ENCODE data around the gene PAPSS1. TPM values are rescaled to one million over a fixed set of nuclear protein-coding genes. Genes with fewer than 3 reads are reported as not detected.

The PAPSS1 gene
- total RNA-seq, 4 donors from 2014 or later: 21.9 to 36.2 (median 25.3) TPM

- no peaks in the 10 kb centered on the region for H3K27me3 ChIP-seq
- TF ChIP-seq EP300 (IDR thresholded peaks at IDR 0.05) (no peak), CTCF (IDR thresholded peaks at IDR 0.05) (no peak), POLR2A (IDR thresholded peaks at IDR 0.05) (no peak), POLR2AphosphoS5 (IDR thresholded peaks at IDR 0.05) (no peak)
- H3K36me3 ChIP-seq: no peaks in the 10 kb centered on the region
- no peak for ATAC-seq
- 42 to 67% methylated on average over 1 of the region's 1 CpG for WGBS, 2 donors (ENCODE audit: low coverage in 1 of 2)
- peaks cover 0 to 17% (median 0%) of the 10 kb centered on the region in 3 donors for H3K4me1 ChIP-seq
- H3K27ac ChIP-seq: no peak overlapping the region
- no peaks in the 10 kb centered on the region for H3K9me3 ChIP-seq
- H3K4me3 ChIP-seq: no peak overlapping the region
Observed at GRCh38 chr4:107743532-107743931, 23.5 kb upstream of the PAPSS1 start.

GRCh38 chr4:107742791-107743190 is 22.8 kb upstream of the PAPSS1 start:
- Histone ChIP-seq H3K4me3 (no peak overlapping the region), H3K9me3 (no peaks in the 10 kb centered on the region), H3K4me1 (peaks cover 0 to 17% (median 0%) of the 10 kb centered on the region in 3 donors), H3K27ac (no peak overlapping the region), H3K36me3 (no peaks in the 10 kb centered on the region), H3K27me3 (no peaks in the 10 kb centered on the region)
- ATAC-seq: no peak
- TF ChIP-seq EP300 (IDR thresholded peaks at IDR 0.05): no peak
- no peak for TF ChIP-seq POLR2AphosphoS5 (IDR thresholded peaks at IDR 0.05)
- no peak for TF ChIP-seq POLR2A (IDR thresholded peaks at IDR 0.05)
- no peak for TF ChIP-seq CTCF (IDR thresholded peaks at IDR 0.05)
- 100% methylated on average over 1 of the region's 1 CpG for WGBS, 2 donors (ENCODE audit: low coverage in 1 of 2)

GRCh38 chr4:107742196-107742595 is 22.2 kb upstream of the PAPSS1 start:
- H3K4me3 ChIP-seq: no peak overlapping the region
- TF ChIP-seq POLR2AphosphoS5 (IDR thresholded peaks at IDR 0.05): no peak
- TF ChIP-seq CTCF (IDR thresholded peaks at IDR 0.05): no peak
- no peak for TF ChIP-seq EP300 (IDR thresholded peaks at IDR 0.05)
- TF ChIP-seq POLR2A (IDR thresholded peaks at IDR 0.05): no peak
- H3K36me3 ChIP-seq: no peaks in the 10 kb centered on the region
- 73 to 80% methylated on average over 1 of the region's 1 CpG for WGBS, 2 donors (ENCODE audit: low coverage in 1 of 2)
- no peaks in the 10 kb centered on the region for H3K27me3 ChIP-seq
- peak overlapping the region in 1 of 4 donors; percentile 79 for H3K27ac ChIP-seq
- no peak for ATAC-seq
- H3K4me1 ChIP-seq: peaks cover 0 to 22% (median 0%) of the 10 kb centered on the region in 3 donors
- no peaks in the 10 kb centered on the region for H3K9me3 ChIP-seq

- TF ChIP-seq POLR2A (IDR thresholded peaks at IDR 0.05): no peak
- no peak for TF ChIP-seq EP300 (IDR thresholded peaks at IDR 0.05)
- TF ChIP-seq CTCF (IDR thresholded peaks at IDR 0.05): no peak
- TF ChIP-seq POLR2AphosphoS5 (IDR thresholded peaks at IDR 0.05): peak; percentile 82
- 41 to 44% methylated on average over 6 to 11 of the region's 11 CpGs for WGBS, 2 donors (ENCODE audit: low coverage in 1 of 2)
- Histone ChIP-seq H3K27ac (peak overlapping the region; percentile 58 to 82 (median 71)), H3K27me3 (no peaks in the 10 kb centered on the region), H3K4me3 (no peak overlapping the region), H3K9me3 (no peaks in the 10 kb centered on the region), H3K4me1 (peaks cover 0 to 22% (median 0%) of the 10 kb centered on the region in 3 donors), H3K36me3 (no peaks in the 10 kb centered on the region)
- ATAC-seq: peak; percentile 62
Observed at GRCh38 chr4:107740950-107741701, 21.1 kb upstream of the PAPSS1 start.

GRCh38 chr4:107740381-107740780 is 20.3 kb upstream of the PAPSS1 start:
- ATAC-seq: no peak
- no peaks in the 10 kb centered on the region for H3K27me3 ChIP-seq
- peaks cover 0 to 22% (median 0%) of the 10 kb centered on the region in 3 donors for H3K4me1 ChIP-seq
- peak overlapping the region in 3 of 4 donors; percentile 63 to 82 (median 79) for H3K27ac ChIP-seq
- no peaks in the 10 kb centered on the region for H3K9me3 ChIP-seq
- no peaks in the 10 kb centered on the region for H3K36me3 ChIP-seq
- TF ChIP-seq EP300 (IDR thresholded peaks at IDR 0.05) (no peak), POLR2AphosphoS5 (IDR thresholded peaks at IDR 0.05) (no peak), CTCF (IDR thresholded peaks at IDR 0.05) (peak in 1 of 4 experiments; percentile 9), POLR2A (IDR thresholded peaks at IDR 0.05) (no peak)
- WGBS, 2 donors (ENCODE audit: low coverage in 1 of 2): 36 to 100% methylated on average over 1 to 3 of the region's 3 CpGs
- no peak overlapping the region for H3K4me3 ChIP-seq
